HG03575 (cell line): Measurements from ENCODE around the gene GTF2H4.
A peak's percentile ranks its signal among the peaks of the same experiment; 100 is the strongest.
"Not testable (repeated sequence)": the region's sequence is repeated elsewhere in the genome, so short reads cannot be mapped to it uniquely, and the experiment has no call there.

Experiments used
- ATAC-seq: cut with Tn5 transposase; IDR thresholded peaks from one replicate; pipeline ENCODE4 v1.9.1; 2021; ENCODE audit not compliant: unreplicated experiment, insufficient number of reproducible peaks, low FRiP score; ENCODE audit errors: extremely low read depth

GTF2H4 gene

GRCh38 chr6:30907758-30908591 is at the start of gene GTF2H4:
TSS of gene GTF2H4 (plus strand) at chr6:30908207.
- ATAC-seq = peak; percentile 81

GRCh38 chr6:30859726-30860125 is 48.3 kb upstream of the GTF2H4 start:
- ATAC-seq = not testable (repeated sequence)

DNA sequence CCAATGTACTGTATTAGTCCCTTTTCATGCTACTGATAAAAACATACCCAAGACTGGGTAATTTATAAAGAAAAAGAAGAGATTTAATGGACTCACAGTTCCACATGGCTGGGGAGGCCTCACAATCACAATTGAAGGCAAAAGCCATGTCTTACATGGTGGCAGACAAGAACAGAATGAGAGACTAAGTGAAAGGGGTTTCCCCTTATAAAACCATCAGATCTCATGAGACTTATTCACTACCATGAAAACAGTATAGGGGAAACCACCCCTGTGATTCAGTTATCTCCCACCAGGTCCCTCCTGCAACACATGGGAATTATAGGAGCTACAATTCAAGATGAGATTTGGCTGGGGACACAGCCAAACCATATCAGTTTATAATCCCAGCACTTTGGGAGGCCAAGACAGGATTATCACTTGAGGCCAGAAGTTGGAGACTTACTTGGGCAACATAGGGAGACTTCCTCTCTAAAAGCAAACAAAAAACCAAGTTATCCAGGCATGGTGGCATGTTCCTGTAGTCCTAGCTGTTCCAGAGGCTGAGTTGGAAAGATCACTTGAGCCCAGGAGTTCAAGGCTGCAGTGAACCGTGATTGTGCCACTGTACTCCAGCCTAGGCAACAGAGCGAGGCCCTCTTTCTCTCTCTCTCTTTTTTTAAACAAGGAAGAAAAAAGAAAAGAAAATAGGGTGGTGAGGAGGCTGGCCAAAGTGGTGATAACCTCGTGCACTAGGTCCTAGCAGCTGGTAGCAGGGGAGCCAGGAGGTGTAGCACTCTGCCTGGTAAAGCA is 46.6 kb upstream of the GTF2H4 start:
- ATAC-seq = no peak

DNA sequence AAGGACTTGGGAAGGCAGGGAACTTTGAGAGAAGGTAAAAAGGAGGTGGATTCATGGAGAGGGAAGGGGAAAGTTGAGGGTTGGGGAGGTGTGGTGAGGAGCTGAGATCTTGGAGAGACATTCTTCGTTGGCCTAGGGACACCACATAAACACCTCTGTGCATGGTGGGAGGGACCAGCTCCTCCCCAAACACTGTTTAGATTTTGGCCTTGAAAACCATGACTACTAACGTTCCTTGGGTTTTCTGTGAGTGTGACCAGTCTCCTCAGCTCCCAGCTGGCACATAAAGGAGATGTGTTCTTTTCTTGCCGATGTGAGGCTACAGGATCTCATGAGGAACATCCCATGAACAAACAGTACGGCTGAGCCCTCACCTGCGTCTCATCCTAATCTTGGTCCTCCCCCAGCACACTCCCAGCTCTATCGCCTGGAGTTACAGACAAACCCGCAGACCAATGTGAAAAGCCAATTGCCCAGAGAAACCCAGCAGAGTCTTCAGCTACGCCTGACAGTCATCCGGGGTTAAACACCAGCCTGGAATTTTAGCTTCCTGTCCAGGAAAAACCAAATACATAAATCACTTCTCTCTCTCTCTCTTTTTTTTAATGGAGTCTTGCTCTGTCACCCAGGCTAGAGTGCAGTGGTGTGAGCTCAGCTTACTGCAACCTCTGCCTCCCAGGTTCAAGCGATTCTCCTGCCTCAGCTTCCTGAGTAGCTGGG is 45.7 kb upstream of the GTF2H4 start:
- ATAC-seq = no peak

DNA sequence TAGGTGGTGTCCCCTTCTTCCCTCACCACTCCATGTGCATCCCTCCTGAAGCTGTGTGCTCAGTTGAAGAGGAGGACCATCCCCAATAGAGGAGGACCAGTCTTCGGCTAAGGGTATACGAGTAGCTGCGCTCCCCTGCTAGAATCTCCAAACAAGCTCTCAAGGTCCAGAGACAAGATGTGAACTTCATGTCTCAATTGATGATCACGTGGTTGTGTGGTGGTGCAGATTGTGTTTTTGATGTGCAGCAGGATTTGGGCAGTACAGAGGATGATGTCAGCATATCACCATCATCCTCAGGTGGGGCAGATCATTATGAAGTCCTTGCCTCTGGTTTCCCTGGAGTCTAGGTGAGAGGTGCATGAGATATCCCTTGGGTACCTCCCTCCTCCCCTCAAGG is 43.7 kb upstream of the GTF2H4 start:
- no peak for ATAC-seq

DNA sequence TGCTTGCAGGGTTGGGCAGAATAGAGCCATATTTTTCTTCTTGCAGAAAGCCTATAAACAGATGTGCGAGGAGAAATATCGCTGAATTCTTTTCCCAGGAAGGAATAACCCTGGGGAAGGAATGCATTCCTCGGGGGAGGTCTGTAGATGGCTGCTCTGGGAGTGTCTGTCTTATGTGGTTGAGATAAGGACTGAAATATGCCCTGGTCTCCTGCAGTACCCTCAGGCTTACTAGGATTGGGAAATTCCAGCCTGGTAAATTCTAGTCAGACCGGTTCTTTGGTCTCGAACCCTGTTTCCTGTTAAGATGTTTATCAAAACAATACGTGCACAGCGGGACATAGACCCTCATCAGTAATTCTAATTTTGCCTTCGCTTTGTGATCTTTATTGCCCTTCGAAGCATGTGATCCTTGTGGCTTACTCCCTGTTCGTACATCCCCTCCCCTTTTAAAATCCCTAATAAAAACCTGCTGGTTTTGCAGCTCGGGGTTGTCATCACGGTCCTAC is 38.7 kb upstream of the GTF2H4 start:
- ATAC-seq = not testable (repeated sequence)

DNA sequence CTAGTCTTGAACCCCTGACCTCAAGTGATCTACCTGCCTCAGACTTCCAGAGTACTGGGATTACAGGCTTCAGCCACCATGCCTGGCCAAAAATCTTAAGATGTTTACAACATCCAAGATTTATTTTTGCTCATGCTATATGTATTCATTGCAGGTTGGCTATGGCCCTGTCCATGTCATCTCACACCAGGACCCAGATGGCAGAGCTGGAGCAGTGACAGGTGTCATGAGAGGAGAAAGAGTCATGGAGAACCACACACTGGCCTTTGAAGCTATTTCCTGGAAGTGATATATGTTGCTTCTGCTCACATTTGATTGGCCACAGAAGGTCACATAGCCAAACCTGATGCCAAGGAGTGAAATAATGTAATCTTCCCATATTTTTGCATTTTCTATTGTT is 37.5 kb upstream of the GTF2H4 start:
- ATAC-seq = no peak

DNA sequence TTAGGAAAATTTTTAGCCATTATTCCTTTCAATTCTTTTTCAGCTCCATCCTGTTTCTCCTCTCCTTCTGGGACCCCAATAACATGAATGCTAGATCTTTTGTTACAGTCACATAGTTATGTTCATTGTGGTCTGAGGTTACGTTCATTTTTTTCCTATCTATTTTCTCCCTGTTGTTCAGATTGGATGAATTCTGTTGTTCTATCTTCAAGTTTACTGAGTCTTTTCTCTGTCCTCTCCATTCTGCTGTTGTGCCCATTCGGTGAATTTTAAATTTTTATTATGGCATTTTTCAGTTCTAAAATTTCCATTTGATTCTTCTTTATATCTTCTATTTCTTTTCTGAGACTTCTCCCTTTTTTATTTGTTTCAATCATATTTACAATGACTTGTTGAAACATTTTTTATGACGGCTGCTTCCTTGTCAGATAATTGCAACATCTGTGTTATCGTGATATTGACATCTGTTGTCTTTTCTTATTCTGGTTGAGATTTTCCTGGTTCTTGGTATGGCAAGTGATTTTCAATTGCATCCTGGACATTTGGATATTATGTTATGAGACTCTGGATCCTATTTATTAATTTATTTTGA is 36.3 kb upstream of the GTF2H4 start:
- no peak for ATAC-seq

DNA sequence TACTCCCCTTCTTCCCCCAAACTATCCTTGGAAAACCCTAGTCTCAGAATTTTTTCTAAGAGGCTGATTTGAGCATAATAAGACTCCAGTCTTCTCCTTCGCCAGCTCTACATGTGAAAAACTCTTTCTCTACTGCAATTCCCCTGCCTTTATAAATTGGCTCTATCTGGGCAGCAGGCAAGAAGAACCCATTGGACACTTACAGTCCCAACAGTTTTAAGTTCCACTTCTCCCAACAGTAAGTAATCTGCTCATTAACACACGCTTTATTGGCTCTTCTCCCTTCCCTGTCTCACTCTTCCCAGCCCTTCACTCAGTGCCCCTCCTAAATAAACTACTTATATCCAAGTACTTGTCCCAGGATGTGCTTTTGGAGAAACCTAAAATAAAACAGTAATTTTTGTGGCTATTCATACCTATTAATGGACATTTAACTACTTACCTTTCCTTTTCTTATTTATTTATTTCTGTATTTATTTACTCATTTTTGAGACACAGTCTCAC is 34.8 kb upstream of the GTF2H4 start:
- no peak for ATAC-seq

GRCh38 chr6:30873795-30874194 is 34.2 kb upstream of the GTF2H4 start:
- ATAC-seq = not testable (repeated sequence)

DNA sequence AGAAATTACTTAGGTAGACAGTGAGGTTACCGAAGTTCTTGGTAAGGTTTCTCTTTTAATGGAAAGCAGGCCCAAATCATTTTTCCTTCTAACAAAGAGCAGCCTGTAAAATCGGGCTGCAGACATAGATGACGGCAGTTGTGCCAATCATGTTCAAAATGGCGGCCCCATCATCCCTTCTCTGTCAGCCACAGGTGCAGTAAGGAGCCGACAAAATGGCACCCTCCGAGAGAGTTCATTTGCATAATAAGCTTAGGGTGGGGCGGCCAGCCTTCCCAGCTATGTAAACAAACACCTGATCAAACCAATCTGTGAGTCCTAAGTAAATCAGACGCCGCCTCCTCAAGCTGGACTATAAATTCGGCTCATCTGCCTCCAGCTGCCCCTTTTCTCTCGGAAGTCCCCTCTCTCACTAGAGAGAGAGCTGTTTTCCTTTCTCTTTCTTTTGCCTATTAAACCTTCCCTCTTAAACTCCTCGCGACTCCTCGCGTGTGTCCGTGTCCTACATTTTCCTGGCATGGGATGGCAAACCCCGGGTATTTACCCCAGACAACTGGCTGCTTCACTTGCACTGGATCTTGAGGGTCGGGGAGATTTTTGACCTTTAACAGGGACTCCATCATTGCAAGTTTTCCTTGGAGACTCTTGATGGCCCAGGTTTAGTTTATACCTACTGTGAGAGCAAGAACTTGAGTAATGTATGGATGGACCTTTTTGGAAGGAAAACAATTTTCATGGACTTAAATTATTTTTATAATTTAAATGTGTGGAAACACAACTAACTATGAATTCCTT is 32.6 kb upstream of the GTF2H4 start:
- no peak for ATAC-seq

GRCh38 chr6:30876039-30876730 is 31.8 kb upstream of the GTF2H4 start:
- no peak for ATAC-seq

DNA sequence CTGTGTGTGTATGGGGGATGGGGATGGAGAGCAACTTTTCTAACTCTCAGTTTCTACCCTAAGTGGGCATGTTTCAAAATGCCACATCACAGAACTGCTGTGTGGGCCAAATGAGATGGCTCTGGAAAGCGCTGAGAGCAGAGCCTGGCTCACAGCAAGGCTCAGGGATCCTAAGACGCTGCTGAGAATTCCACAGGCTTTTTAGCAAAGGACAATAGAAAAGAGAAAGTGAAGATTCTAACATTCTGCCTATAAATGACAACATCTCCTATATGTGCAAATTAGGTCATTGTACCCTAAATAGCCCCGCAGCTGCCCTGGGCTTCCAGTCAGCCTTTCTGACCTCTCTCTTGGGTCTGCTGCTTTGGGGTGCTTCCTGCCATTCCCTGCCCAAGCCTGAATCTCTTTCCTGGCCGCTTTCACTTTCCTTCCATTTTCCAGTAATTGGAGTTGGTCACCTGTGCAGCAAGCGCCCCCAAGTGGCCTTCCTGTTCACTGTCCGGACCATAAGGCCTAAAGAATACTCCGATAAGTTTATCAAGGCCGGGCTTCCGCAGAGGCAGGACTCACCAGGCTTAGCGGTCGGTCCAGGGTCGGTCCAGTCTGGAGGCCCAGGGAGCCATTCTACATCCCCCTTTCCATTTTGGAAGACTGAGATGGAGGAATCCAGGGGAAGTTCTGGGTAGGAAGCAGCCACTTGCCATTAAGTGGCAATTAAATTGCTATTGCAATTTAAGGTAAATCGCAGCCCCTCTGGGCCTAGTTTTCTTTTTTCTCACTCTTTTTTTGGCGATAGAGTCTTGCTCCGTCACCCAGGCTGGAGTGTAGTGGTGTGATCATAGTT is 30.4 kb upstream of the GTF2H4 start:
- ATAC-seq = no peak

- no peak for ATAC-seq
Observed at GRCh38 chr6:30879684-30880427, 28.2 kb upstream of the GTF2H4 start.

GRCh38 chr6:30880698-30881252 is 27.2 kb upstream of the GTF2H4 start:
- no peak for ATAC-seq
